Calu3 (cell line): Measurements from ENCODE around the gene DOCK1. TPM values are rescaled to one million over a fixed set of nuclear protein-coding genes. Genes with fewer than 3 reads are reported as not detected.

ENCODE experiments used
- BruUV-seq: library from RNA; stranded (reverse); fragments of 400-500 nt; replicated peaks from 2 replicates; lab custom pipeline; 2021; lab: Mats Ljungman, UMichigan
- CTCF ChIA-PET: fragments of 300-600 bp; sonication (Branson Sonifier 250); formaldehyde crosslinking; loops from one replicate; lab custom pipeline; 2022; ENCODE audit warnings: antibody characterized with exemption; lab: Charles Lee
- DNase-seq: peaks from one replicate; pipeline ENCODE4 v3.0.0; 2022
- H3K27ac Mint-ChIP-seq: one replicate; pipeline ENCODE4 v1.8.0; 2022; ENCODE audit warnings: mixed read lengths; ENCODE audit not compliant: unreplicated experiment
- H3K27me3 Mint-ChIP-seq: one replicate; pipeline ENCODE4 v1.8.0; 2022; ENCODE audit warnings: mixed read lengths; ENCODE audit not compliant: unreplicated experiment
- H3K36me3 Mint-ChIP-seq: one replicate; pipeline ENCODE4 v1.8.0; 2022; ENCODE audit warnings: mild to moderate bottlenecking, moderate library complexity, mixed read lengths; ENCODE audit not compliant: insufficient read depth, unreplicated experiment
- H3K4me1 Mint-ChIP-seq: one replicate; pipeline ENCODE4 v1.8.0; 2022; ENCODE audit warnings: mild to moderate bottlenecking, low read depth, mixed read lengths; ENCODE audit not compliant: unreplicated experiment
- H3K4me3 Mint-ChIP-seq: one replicate; pipeline ENCODE4 v1.8.0; 2022; ENCODE audit warnings: mild to moderate bottlenecking, low read depth, moderate library complexity, mixed read lengths; ENCODE audit not compliant: unreplicated experiment
- H3K9me3 Mint-ChIP-seq: one replicate; pipeline ENCODE4 v1.8.0; 2022; ENCODE audit warnings: low read depth, mixed read lengths; ENCODE audit not compliant: unreplicated experiment
- CTCF ChIP-seq: fragments of 200-600 bp; IDR thresholded peaks from one replicate; pipeline ENCODE4 v1.8.0; 2022; ENCODE audit warnings: antibody characterized with exemption; ENCODE audit not compliant: unreplicated experiment
- intact Hi-C: fragments of 100-400 bp; cut with micrococcal nuclease; formaldehyde crosslinking; loops from one replicate; pipeline ENCODE4 v1.10.0; 2022; ENCODE audit not compliant: unreplicated experiment
- total RNA-seq: library from RNA; stranded (reverse); gene quantifications from 2 replicates; pipeline ENCODE4 v1.2.3, GENCODE V29; 2022

DOCK1 gene
- total RNA-seq, 1 experiment from 2014 or later = 34.2 TPM

DNA sequence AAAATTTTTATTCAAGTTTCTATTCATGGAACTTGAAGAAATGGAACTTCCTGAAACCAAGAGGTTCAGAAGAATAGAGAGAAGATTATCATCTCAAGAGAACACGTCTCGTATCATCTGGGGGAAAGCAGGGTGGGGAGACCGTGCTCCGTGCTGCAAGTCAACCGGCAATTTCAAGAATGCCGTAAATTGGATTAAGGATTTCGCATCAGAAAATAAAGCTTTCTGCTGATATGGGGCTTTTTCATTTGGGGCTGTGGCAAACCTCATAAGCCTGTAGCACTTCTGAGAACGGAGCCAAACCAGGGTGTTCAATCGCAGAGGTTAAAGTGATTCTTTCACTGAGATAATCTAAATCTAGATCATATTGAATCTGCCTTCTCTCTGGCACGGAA, 493.7 kb downstream of the DOCK1 start:
- CTCF ChIA-PET = interaction anchor here (0.7 kb wide), 1 partner anchor 15 kb away, joined by 3 read pairs; no protein-coding TSS in a partner anchor
- intact Hi-C loops = no loop called here
- no peaks in the 10 kb centered on the region for H3K27me3 Mint-ChIP-seq
- no peak overlapping the region for H3K4me3 Mint-ChIP-seq
- DNase-seq = no peak
- H3K27ac Mint-ChIP-seq = no peak overlapping the region
- H3K9me3 Mint-ChIP-seq = no peaks in the 10 kb centered on the region
- H3K36me3 Mint-ChIP-seq = no peaks in the 10 kb centered on the region
- no TSS peak for BruUV-seq
- no peaks in the 10 kb centered on the region for H3K4me1 Mint-ChIP-seq
- no peak for TF ChIP-seq CTCF

- Mint-ChIP-seq H3K9me3 (no peaks in the 10 kb centered on the region), H3K4me1 (no peaks in the 10 kb centered on the region), H3K27ac (no peak overlapping the region), H3K4me3 (no peak overlapping the region), H3K27me3 (no peaks in the 10 kb centered on the region), H3K36me3 (no peaks in the 10 kb centered on the region)
- intact Hi-C loops = no loop called here
- no peak for DNase-seq
- CTCF ChIA-PET = no interaction called here
- no TSS peak for BruUV-seq
- TF ChIP-seq CTCF = no peak
These were observed 494.4 kb downstream of the DOCK1 start for GRCh38 chr10:127399668-127400067.

DNA sequence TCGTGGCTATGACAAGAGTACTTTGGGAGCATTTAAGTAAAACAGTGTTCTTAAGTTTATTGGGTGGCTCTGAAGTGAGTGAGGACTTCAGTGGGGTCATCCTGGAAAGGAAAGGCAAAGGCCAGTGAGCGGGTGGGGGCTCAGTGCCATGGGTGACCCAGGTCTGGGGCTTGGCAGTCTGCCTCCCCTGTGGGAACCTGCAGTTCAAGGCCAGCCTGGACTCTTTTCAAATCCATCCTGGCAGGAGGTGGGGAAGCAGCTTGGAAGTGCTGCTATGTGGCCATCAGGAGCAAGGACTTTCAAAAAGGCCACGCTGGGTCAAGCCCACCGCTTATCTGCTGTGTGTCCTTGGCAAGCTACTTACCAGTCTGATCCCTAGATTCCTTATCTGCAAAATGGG, 495.0 kb downstream of the DOCK1 start:
- no peaks in the 10 kb centered on the region for H3K4me1 Mint-ChIP-seq
- intact Hi-C loops = no loop called here
- no peak overlapping the region for H3K27ac Mint-ChIP-seq
- H3K4me3 Mint-ChIP-seq = no peak overlapping the region
- DNase-seq = no peak
- no peak for TF ChIP-seq CTCF
- H3K27me3 Mint-ChIP-seq = no peaks in the 10 kb centered on the region
- no peaks in the 10 kb centered on the region for H3K9me3 Mint-ChIP-seq
- H3K36me3 Mint-ChIP-seq = no peaks in the 10 kb centered on the region
- CTCF ChIA-PET = no interaction called here
- no TSS peak for BruUV-seq

- intact Hi-C loops = no loop called here
- no peak for DNase-seq
- H3K36me3 Mint-ChIP-seq = no peaks in the 10 kb centered on the region
- CTCF ChIA-PET = no interaction called here
- H3K9me3 Mint-ChIP-seq = no peaks in the 10 kb centered on the region
- no peak overlapping the region for H3K27ac Mint-ChIP-seq
- no peak for TF ChIP-seq CTCF
- no peaks in the 10 kb centered on the region for H3K27me3 Mint-ChIP-seq
- H3K4me1 Mint-ChIP-seq = no peaks in the 10 kb centered on the region
- H3K4me3 Mint-ChIP-seq = no peak overlapping the region
- BruUV-seq = no TSS peak
These were observed 497.6 kb downstream of the DOCK1 start for GRCh38 chr10:127402596-127403409.
